Panc1 (cell line): ENCODE results near the gene RAD51D. TPM values are rescaled to one million over a fixed set of nuclear protein-coding genes. Genes with fewer than 3 reads are reported as not detected.

Experiments used
- ATAC-seq: fragments of 200-7000 bp; cut with Tn5 transposase; 2 replicates; pipeline ENCODE4 v1.9.1; 2020; ENCODE audit warnings: mild to moderate bottlenecking, moderate library complexity
- BruUV-seq: library from RNA; stranded (reverse); fragments of 400-500 nt; replicated peaks from 2 replicates; lab custom pipeline; 2021; lab: Mats Ljungman, UMichigan
- CTCF ChIA-PET: fragments of 300-600 bp; sonication (Branson Sonifier 250); formaldehyde crosslinking; loops from one replicate; lab custom pipeline; 2022; ENCODE audit warnings: antibody characterized with exemption; lab: Charles Lee
- POLR2A ChIA-PET: fragments of 300-600 bp; sonication (Branson Sonifier 250); formaldehyde crosslinking; loops from one replicate; lab custom pipeline; 2022; ENCODE audit warnings: antibody characterized with exemption; lab: Charles Lee
- DNase-seq: peaks from one replicate; pipeline ENCODE4 v3.0.0-alpha.2; 2010; ENCODE audit warnings: low read depth, low spot score
- H3K27ac ChIP-seq: 2 replicates; pipeline ENCODE4 v1.5.1; 2011; ENCODE audit warnings: mild to moderate bottlenecking, low read length, inconsistent platforms
- H3K27me3 ChIP-seq: fragments of 200-500 bp; sonication (Bioruptor generic); 2 replicates; pipeline ENCODE4 v1.6.0; 2014; ENCODE audit warnings: low read length, inconsistent platforms; ENCODE audit not compliant: control insufficient read depth, insufficient read depth
- H3K36me3 ChIP-seq: fragments of 200-500 bp; sonication (Bioruptor generic); 2 replicates; pipeline ENCODE4 v1.5.1; 2014; ENCODE audit warnings: inconsistent platforms, mild to moderate bottlenecking, low read length, moderate library complexity; ENCODE audit not compliant: control insufficient read depth, insufficient read depth
- H3K4me1 ChIP-seq: 2 replicates; pipeline ENCODE4 v1.5.1; 2011; ENCODE audit warnings: inconsistent platforms, mild to moderate bottlenecking, low read length, moderate library complexity; ENCODE audit not compliant: control insufficient read depth, insufficient read depth
- H3K4me3 ChIP-seq, 2 experiments: 2 replicates each; pipeline ENCODE4 v1.5.1; 2011 to 2012; ENCODE audit warnings: low read depth in 2 of 2, low read length in 2 of 2, mild to moderate bottlenecking in 2 of 2, inconsistent platforms in 1 of 2, moderate library complexity in 1 of 2
- H3K9me3 ChIP-seq: fragments of 200-500 bp; sonication (Bioruptor generic); 2 replicates; pipeline ENCODE4 v1.5.1; 2014; ENCODE audit warnings: low read depth, mild to moderate bottlenecking, inconsistent platforms, low read length, moderate library complexity; ENCODE audit not compliant: control insufficient read depth, insufficient read depth
- POLR2AphosphoS5 ChIP-seq: IDR thresholded peaks from 2 replicates; pipeline ENCODE4 v1.6.1; 2012; ENCODE audit warnings: mild to moderate bottlenecking, low read depth, low read length, moderate library complexity
- SIN3A ChIP-seq: IDR thresholded peaks from 2 replicates; pipeline ENCODE4 v1.6.1; 2012; ENCODE audit warnings: low read depth, mild to moderate bottlenecking, low read length, moderate library complexity, borderline replicate concordance; ENCODE audit not compliant: insufficient read depth
- TCF7L2 ChIP-seq: IDR thresholded peaks from 2 replicates; pipeline ENCODE4 v1.6.1; 2011; ENCODE audit warnings: mild to moderate bottlenecking, low read depth, low read length, inconsistent platforms
- in situ Hi-C: cut with HindIII; loops from 2 replicates; pipeline ENCODE4 v1.10.0; 2016; ENCODE audit warnings: low sequenced_read_pairs, low pct_unique_long_range_greater_than_20kb
- intact Hi-C: fragments of 100-400 bp; cut with micrococcal nuclease; formaldehyde crosslinking; loops from one replicate; pipeline ENCODE4 v1.10.0; 2022; ENCODE audit not compliant: unreplicated experiment
- total RNA-seq: library from RNA; stranded (reverse); gene quantifications from one replicate; pipeline ENCODE4 v1.2.1, GENCODE V29; 2021; ENCODE audit not compliant: unreplicated experiment
- TF ChIP-seq, protein P1 (sequence below): fragments of 450-650 bp; IDR thresholded peaks from 2 replicates; pipeline ENCODE4 v1.5.1; 2017; ENCODE audit warnings: mild to moderate bottlenecking
- TF ChIP-seq, protein P2 (sequence below), 2 experiments: IDR thresholded peaks; 2 replicates each; pipeline ENCODE4 v1.6.1; 2011 to 2012; ENCODE audit warnings: low read depth in 2 of 2, control low read depth in 1 of 2, low read length in 1 of 2, mild to moderate bottlenecking in 1 of 2, moderate library complexity in 1 of 2; ENCODE audit not compliant: insufficient read depth in 1 of 2

Gene RAD51D
- total RNA-seq, 1 experiment from 2014 or later: 25.9 TPM

GRCh38 chr17:35148144-35148543 lies 28.5 kb upstream of the RAD51D start:
- Histone ChIP-seq H3K27me3 (peaks cover 5% of the 10 kb centered on the region; the same call in 1 of the 2 replicates), H3K27ac (no peak overlapping the region), H3K9me3 (no peaks in the 10 kb centered on the region), H3K4me3 (no peak overlapping the region), H3K4me1 (no peaks in the 10 kb centered on the region), H3K36me3 (no peaks in the 10 kb centered on the region)
- ChIA-PET CTCF (interaction anchor here (0.7 kb wide), 1 partner anchor 385 kb away, joined by 3 read pairs; no protein-coding TSS in a partner anchor), POLR2A (no interaction called here)
- intact Hi-C loops: no loop called here
- BruUV-seq: no TSS peak
- TF ChIP-seq TCF7L2 (no peak), SIN3A (no peak), POLR2AphosphoS5 (no peak)
- TF ChIP-seq, protein P1, sequence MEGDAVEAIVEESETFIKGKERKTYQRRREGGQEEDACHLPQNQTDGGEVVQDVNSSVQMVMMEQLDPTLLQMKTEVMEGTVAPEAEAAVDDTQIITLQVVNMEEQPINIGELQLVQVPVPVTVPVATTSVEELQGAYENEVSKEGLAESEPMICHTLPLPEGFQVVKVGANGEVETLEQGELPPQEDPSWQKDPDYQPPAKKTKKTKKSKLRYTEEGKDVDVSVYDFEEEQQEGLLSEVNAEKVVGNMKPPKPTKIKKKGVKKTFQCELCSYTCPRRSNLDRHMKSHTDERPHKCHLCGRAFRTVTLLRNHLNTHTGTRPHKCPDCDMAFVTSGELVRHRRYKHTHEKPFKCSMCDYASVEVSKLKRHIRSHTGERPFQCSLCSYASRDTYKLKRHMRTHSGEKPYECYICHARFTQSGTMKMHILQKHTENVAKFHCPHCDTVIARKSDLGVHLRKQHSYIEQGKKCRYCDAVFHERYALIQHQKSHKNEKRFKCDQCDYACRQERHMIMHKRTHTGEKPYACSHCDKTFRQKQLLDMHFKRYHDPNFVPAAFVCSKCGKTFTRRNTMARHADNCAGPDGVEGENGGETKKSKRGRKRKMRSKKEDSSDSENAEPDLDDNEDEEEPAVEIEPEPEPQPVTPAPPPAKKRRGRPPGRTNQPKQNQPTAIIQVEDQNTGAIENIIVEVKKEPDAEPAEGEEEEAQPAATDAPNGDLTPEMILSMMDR: no peak
- TF ChIP-seq, protein P2, sequence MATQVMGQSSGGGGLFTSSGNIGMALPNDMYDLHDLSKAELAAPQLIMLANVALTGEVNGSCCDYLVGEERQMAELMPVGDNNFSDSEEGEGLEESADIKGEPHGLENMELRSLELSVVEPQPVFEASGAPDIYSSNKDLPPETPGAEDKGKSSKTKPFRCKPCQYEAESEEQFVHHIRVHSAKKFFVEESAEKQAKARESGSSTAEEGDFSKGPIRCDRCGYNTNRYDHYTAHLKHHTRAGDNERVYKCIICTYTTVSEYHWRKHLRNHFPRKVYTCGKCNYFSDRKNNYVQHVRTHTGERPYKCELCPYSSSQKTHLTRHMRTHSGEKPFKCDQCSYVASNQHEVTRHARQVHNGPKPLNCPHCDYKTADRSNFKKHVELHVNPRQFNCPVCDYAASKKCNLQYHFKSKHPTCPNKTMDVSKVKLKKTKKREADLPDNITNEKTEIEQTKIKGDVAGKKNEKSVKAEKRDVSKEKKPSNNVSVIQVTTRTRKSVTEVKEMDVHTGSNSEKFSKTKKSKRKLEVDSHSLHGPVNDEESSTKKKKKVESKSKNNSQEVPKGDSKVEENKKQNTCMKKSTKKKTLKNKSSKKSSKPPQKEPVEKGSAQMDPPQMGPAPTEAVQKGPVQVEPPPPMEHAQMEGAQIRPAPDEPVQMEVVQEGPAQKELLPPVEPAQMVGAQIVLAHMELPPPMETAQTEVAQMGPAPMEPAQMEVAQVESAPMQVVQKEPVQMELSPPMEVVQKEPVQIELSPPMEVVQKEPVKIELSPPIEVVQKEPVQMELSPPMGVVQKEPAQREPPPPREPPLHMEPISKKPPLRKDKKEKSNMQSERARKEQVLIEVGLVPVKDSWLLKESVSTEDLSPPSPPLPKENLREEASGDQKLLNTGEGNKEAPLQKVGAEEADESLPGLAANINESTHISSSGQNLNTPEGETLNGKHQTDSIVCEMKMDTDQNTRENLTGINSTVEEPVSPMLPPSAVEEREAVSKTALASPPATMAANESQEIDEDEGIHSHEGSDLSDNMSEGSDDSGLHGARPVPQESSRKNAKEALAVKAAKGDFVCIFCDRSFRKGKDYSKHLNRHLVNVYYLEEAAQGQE (IDR thresholded peaks at IDR 0.05; ENCODE audit: insufficient read depth in 1 of 2, low read depth in 2 of 2, low read length in 1 of 2): no peak
- ATAC-seq: no peak
- no peak for DNase-seq
- in situ Hi-C loops: no loop called here

GRCh38 chr17:35147375-35147905 lies 27.8 kb upstream of the RAD51D start, which contains the start of gene UNC45B:
UNC45B (plus strand) TSS chr17:35147817; CDS start chr17:35148264, 447 bp downstream.
- POLR2A ChIA-PET: interaction anchor here (0.6 kb wide), 1 partner anchor 534 kb away, joined by 3 read pairs; no protein-coding TSS in a partner anchor

More at GRCh38 chr17:35147375-35147905, 27.8 kb upstream of the RAD51D start, which contains the start of gene UNC45B:
- no TSS peak for BruUV-seq
- ATAC-seq: no peak
- Histone ChIP-seq H3K9me3 (no peaks in the 10 kb centered on the region), H3K36me3 (no peaks in the 10 kb centered on the region), H3K27me3 (0 out of 2 replicates have a peak, but pooled peaks cover 2% of the 10 kb centered on the region), H3K4me1 (no peaks in the 10 kb centered on the region), H3K4me3 (no peak within 1 kb of the TSS), H3K27ac (no peak within 1 kb of the TSS)
- TF ChIP-seq, protein P2 (IDR thresholded peaks at IDR 0.05; ENCODE audit: insufficient read depth in 1 of 2, low read depth in 2 of 2, low read length in 1 of 2): no peak
- CTCF ChIA-PET: no interaction called here
- intact Hi-C loops (no loop called here), in situ Hi-C loops (no loop called here)
- DNase-seq: no peak
